GM21367 (cell line): Measurements from ENCODE around the gene ERCC6L2.

Source experiments
- ATAC-seq: cut with Tn5 transposase; IDR thresholded peaks from one replicate; pipeline ENCODE4 v1.9.1; 2021; ENCODE audit not compliant: unreplicated experiment

Gene ERCC6L2

DNA sequence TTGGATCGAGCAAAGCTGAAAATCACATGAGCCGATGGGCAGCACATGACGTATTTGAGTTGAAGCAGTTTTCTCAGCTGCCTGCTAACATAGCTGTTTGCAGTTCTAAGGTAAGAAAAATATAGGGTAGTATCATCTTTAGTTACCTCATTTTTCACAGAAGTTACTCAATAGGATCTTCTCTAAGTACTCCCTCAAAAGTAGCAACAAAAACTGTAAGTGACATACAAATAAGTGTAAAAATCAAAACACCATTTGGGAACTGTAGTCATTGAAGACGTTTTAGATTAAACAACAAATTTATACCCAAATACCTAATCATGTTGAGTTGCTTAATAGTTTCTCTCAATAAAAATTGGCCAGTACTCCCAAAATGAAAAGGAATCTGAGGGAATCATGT is 102.6 kb downstream of the ERCC6L2 start:
- no peak for ATAC-seq

DNA sequence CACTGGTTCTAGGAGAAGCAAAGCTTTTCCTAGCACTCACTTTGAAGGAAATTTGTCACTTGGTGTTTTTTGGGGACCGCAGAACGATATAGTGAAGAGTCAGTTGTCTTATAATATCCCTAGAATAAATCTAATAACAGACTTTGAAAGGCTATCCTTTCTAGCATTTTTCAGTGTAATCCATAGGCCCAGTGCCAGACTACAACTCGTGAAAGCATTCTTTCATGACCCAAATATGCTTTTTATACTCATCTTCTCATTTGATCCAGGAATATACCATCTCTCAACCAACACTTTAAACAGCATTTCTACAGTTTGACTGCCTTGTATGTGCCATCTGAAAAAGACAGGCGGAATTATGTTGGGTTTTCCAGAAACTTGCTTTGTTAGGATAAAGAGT is 104.0 kb downstream of the ERCC6L2 start:
- no peak for ATAC-seq

- no peak for ATAC-seq
These were observed 105.0 kb downstream of the ERCC6L2 start for GRCh38 chr9:95980262-95981125.

DNA sequence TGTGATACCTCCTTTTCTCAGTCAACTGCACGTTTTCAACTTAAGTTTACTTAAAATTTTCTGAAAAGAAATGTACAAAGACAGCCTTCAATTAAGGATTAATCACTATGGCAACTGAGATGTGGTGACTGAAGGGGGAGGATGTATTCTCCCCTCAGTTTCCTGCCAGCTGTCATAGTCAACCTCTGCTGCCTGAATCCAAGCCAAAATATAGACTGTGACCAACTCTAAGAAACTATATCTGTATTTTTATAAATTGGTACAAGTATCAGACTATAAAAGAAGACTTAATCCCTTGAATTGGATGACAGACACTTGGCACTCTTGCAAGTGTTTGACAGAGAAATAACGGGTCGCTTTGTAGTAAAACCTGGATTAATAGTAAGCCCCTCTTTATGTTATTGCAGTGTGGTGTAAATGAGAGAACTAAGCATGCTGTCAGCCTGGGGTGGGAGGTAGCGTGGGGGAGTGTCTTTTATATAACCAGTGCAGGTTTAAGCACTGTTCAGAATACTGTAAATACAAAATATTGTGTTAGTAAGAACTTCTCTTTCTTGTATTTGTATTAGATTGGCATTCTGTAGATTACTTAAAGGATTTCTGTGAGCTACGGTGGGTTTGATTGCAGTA is 106.4 kb downstream of the ERCC6L2 start:
- ATAC-seq = no peak

- ATAC-seq = no peak
These were observed 110.1 kb downstream of the ERCC6L2 start for GRCh38 chr9:95985440-95986055.

DNA sequence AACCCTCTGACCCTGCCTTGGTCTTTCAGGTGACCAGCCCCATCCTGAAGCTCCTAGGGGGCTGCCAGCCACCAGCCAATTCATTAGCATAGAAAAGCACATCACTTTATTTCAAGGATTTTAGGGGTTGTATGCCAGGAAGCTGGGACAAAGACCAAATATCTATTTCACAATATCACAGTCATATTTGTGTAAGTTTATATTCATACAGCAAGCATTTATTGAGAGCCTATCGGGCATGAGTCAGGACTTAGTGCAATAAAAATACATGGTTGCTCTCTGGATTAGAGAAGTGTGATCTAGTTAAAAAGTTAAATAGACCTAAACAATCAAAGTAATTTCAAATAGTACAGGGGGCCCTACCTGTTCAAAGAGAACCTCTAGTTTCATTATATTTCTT is 113.8 kb downstream of the ERCC6L2 start:
- no peak for ATAC-seq

DNA sequence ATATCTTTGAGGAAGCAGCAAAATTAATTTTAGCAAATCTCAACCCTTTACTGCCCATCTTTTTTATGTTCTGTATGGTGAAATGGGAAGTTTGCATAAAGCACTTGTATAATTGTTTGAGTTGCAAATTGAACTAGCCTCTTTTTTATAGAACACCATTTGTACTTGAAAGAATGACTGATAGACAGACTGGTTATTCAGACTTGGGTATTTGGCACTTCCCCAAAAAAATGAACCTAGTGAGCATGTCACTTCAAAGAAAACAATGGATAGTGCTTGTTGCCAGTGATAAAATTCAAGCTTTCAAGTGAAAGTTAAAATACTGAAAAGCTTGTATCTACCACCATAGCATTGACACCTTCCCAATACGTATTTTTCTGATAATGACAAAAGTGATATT is 115.8 kb downstream of the ERCC6L2 start:
- no peak for ATAC-seq

DNA sequence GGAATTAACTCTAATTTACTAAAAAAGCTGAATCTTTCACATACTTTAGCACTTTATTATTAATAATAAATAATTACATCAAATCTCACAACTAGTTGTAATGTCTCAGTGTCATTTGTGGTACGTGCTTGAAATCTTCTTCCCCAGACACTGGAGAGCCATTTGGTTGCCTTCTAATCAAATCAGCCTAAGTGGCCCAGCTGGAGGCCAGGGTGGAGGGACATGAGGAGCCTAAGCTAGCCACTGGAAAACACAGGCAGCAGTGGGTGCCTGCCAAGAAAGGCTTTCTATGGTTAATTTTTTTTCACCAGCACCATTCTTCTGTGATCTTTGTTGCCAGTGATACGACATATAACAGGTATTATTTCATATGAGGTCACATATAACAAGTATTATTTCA is 117.0 kb downstream of the ERCC6L2 start:
- ATAC-seq = no peak

DNA sequence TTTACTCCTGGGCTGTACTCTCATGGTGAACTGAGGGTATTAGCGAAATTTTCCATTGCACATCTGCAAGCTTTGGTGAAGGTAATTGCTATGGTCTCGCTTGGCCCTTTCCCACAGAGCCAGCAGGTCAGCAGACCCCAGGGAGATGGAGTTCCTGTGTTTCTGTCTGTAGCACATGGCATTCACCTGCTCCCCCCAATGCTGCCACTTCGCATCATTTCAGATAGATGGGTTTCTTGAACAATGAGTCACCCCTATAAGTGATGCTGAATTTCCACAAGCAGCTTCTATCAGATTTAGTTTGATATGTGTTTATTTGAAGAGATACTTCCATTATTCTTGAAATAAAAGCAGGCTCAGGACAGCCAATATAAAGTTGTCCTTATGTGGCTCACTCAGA is 117.8 kb downstream of the ERCC6L2 start:
- no peak for ATAC-seq

GRCh38 chr9:95999390-95999789 is 123.9 kb downstream of the ERCC6L2 start:
- no peak for ATAC-seq

- no peak for ATAC-seq
These were observed 128.9 kb downstream of the ERCC6L2 start for GRCh38 chr9:96004379-96004778.

DNA sequence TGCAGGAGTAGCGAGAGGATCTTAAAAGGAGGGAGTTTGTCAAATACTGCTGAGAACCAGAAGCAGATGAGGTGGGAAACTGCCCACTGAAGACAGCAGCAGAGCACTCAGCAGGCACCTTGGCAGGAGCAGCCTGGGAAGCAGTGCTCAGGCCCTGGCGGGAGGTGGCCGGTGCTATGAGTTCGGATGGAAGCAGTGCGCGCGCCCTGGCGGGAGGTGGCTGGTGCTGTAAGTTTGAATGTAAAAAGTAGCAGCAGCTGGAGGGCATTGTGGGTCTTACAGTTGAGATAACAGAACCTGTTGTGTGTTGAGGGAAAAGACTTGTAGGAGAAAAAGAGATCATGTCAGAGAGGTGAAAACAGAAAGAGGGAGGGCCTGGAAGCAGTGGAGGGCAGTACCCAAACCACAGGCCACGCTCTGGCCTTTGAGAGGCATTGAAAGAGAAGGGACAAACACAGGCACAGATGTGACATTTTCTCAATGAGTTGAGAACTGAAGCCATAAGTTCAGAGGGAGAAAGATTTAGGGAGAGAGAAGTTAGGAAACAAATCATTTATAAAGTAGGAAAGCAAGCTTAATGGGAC is 130.9 kb downstream of the ERCC6L2 start:
- no peak for ATAC-seq

DNA sequence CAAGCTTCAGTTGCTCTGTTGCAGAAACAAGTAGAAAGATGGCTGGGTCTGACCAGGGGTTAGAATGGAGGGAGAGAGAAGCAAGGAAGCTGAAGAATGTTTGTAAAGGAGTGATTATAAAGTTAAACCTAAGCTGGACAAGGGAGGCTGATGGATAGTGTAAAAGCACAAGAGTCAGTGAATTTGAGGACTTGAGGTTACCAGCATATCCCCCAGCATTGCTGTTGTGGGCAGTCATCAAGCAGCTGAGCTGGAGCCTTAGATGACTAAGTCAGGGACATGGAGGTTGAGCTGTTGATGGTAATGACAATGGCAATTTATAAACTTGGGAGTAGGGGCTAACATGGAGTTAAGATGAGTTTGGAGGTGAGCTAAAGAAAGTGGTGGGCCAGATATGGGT is 131.5 kb downstream of the ERCC6L2 start:
- ATAC-seq = no peak

DNA sequence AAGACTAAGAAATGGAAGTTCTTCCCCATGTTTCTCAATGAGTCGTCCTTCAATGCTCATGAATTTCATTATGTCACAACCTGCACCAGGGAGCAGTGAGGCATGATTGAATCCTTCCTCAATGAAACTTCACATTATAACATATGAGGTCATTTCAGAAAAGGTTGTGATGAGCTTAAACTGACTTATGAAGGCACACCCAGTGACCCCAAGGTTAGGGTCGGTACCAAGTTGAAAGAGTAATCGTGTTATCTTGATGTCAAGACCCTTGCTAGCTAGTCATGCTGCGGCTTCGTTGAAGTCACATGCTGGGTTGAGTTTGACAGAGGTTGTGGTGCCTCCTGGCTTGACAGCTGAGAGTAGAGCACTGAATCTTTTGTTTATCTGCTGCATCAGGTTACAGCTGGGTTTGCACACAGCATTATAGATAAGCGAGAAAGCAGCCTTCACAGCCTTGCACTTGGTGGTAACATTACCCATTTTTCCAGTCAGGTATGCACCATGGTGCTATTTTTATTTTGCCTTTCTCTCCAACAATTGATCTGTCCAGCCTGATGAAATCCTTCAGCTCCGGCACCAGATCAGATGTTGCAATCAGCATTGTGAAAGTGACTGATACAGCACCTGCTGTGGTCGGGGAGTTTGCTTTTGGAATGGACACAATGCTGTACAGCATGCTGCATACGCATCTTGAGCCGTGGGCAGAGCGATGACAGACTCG is 133.2 kb downstream of the ERCC6L2 start:
- no peak for ATAC-seq

DNA sequence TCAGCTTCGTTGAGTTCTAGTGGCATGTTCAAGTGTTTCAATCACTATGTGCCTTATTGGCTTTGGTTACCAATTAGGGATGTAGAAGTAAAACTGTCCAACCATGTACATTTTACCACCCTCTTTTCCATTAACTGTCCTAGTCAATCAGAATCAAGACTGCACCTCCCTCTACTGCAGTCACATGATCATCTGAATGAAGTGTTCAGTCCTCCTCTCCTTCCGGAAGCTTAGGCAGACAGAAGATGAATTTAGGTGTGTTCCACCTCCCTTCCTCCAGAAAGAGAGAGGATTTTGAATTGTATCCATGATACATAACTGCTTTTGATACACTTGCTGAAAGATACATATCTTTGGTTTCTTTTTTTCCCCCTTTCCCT is 133.7 kb downstream of the ERCC6L2 start:
- ATAC-seq = no peak

GRCh38 chr9:96009690-96010472 is 134.4 kb downstream of the ERCC6L2 start:
- ATAC-seq = no peak

DNA sequence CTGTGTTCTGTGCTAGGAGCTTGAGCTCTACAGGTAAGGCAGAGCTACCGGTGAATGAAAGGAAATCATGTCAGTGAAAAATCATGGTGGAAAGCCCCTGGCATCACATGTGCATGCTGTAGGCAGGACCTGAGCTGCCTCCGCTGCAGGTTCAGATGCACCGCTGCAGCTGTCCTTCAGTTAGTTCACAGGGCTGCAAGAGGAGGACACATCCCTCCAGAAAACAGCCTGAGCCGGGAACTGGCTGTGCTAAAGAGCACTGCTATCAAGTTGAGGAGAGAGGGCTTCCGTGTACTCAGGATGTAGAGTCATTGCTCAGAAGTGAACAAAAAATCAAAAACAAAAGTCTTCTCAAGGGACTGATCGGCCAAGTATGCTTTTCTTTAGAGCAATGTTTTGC is 138.6 kb downstream of the ERCC6L2 start:
- no peak for ATAC-seq

DNA sequence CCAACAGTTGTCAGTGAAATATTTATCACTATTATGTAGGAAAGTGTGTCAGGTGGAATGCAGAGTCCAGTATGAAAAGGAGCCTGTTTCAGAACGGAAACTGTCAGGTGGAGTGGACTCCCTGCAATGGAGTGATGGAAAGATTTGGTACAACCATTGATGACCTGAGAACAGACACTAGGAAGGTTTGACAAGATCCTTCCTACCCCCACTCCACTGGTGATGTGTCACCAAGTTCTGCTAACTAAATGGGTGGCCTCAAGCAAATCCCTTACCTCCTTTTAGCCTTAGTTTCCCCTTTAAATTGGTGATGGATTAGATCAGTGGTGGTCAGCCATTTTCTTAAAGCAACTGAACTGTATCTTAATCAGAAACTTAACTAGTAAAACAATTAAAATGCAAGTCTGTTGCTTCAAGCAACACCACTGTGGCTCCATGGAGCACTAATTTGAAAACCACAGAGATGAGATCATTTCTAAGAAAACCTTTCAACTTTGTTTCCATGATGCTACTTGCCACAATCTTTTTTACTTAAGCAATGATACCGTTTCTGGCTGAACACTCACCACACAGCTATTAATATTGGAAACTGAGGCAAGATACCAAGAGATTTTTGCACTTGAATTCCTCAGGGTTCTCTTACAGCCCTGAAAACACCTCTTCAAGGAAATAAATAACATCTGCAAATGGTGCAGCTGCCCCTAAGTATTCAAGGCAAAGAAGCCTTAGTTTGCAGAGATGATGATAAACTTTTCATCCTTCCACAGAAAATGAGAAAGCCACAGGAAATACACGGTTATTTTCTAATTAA is 140.6 kb downstream of the ERCC6L2 start:
- ATAC-seq = peak; percentile 52
